ENCODE measurements around the gene NACC1. TPM values are rescaled to one million over a fixed set of nuclear protein-coding genes. Genes with fewer than 3 reads are reported as not detected.

NACC1 gene
- total RNA-seq, 1 donor from 2014 or later: 62.1 TPM

- CTCF ChIA-PET: interaction anchor here (0.8 to 4.6 kb wide), 15 partner anchors 8 to 178 kb away, joined by 3 to 41 read pairs (median 6); partner anchors contain the start of gene NACC1
- no peaks in the 10 kb centered on the region for H3K27me3 Mint-ChIP-seq
- ATAC-seq (ENCODE audit: low read depth): peak; percentile 46
- no peaks in the 10 kb centered on the region for H3K9me3 Mint-ChIP-seq
- peak overlapping the region; percentile 99 for H3K4me3 Mint-ChIP-seq
- intact Hi-C loops (cut with micrococcal nuclease): loop anchor here (1.0 to 10.0 kb wide), 10 partner anchors 8 to 1212 kb away; partner anchors contain the start of genes RFX1 and SAMD1
- POLR2A ChIA-PET: interaction anchor here (0.5 to 6.5 kb wide), 42 partner anchors 11 to 1428 kb away, joined by 3 to 413 read pairs (median 5); partner anchors contain the start of genes JUNB, LYL1, NACC1 and TRMT1
- DNase-seq: peak; percentile 94
- TF ChIP-seq CTCF (IDR thresholded peaks at IDR 0.05): no peak
- H3K36me3 Mint-ChIP-seq (ENCODE audit: low read depth): peaks cover 36% of the 10 kb centered on the region
- H3K4me1 Mint-ChIP-seq: peaks cover 61% of the 10 kb centered on the region
- H3K27ac Mint-ChIP-seq: peak overlapping the region; percentile 97
Measured at GRCh38 chr19:13155472-13156359, 37.7 kb downstream of the NACC1 start.

GRCh38 chr19:13159713-13160112 is 41.6 kb downstream of the NACC1 start:
- Mint-ChIP-seq H3K4me3 (no peak overlapping the region), H3K9me3 (no peaks in the 10 kb centered on the region), H3K27ac (peak overlapping the region; percentile 50), H3K4me1 (peaks cover 87% of the 10 kb centered on the region), H3K36me3 (ENCODE audit: low read depth) (peaks cover 6% of the 10 kb centered on the region), H3K27me3 (no peaks in the 10 kb centered on the region)
- intact Hi-C loops (cut with micrococcal nuclease): loop anchor here (5.0 to 10.0 kb wide), 2 partner anchors 845 to 1208 kb away; partner anchors contain the start of gene RFX1
- ChIA-PET POLR2A (interaction anchor here (0.6 to 6.5 kb wide), 2 partner anchors 7 to 22 kb away, joined by 13 to 413 read pairs; no protein-coding TSS in a partner anchor), CTCF (no interaction called here)
- TF ChIP-seq CTCF (IDR thresholded peaks at IDR 0.05): no peak
- ATAC-seq (ENCODE audit: low read depth) (no peak), DNase-seq (no peak)

GRCh38 chr19:13160557-13160956 is 42.5 kb downstream of the NACC1 start:
- ChIA-PET POLR2A (interaction anchor here (0.6 to 11.6 kb wide), 2 partner anchors 9 to 64 kb away, joined by 4 to 258 read pairs; partner anchors contain the start of genes IER2 and STX10), CTCF (interaction anchor here (0.9 kb wide), 1 partner anchor 36 kb away, joined by 3 read pairs; no protein-coding TSS in a partner anchor)
- ATAC-seq (ENCODE audit: low read depth) (no peak), DNase-seq (no peak)
- Mint-ChIP-seq H3K4me3 (peak overlapping the region; percentile 5), H3K27me3 (no peaks in the 10 kb centered on the region), H3K27ac (peak overlapping the region; percentile 68), H3K4me1 (peaks cover 88% of the 10 kb centered on the region), H3K9me3 (no peaks in the 10 kb centered on the region), H3K36me3 (ENCODE audit: low read depth) (no peaks in the 10 kb centered on the region)
- TF ChIP-seq CTCF (IDR thresholded peaks at IDR 0.05): no peak
- intact Hi-C loops (cut with micrococcal nuclease): no loop called here

GRCh38 chr19:13162724-13163608 is 44.9 kb downstream of the NACC1 start:
- Mint-ChIP-seq H3K4me3 (peak overlapping the region; percentile 84), H3K27ac (peak overlapping the region; percentile 89), H3K36me3 (ENCODE audit: low read depth) (no peaks in the 10 kb centered on the region), H3K9me3 (no peaks in the 10 kb centered on the region), H3K27me3 (no peaks in the 10 kb centered on the region), H3K4me1 (peaks cover 87% of the 10 kb centered on the region)
- peak; percentile 36 for ATAC-seq (ENCODE audit: low read depth)
- TF ChIP-seq CTCF (IDR thresholded peaks at IDR 0.05): no peak
- peak; percentile 70 for DNase-seq
- CTCF ChIA-PET: interaction anchor here (0.6 to 2.1 kb wide), 3 partner anchors 8 to 56 kb away, joined by 3 to 11 read pairs (median 3); no protein-coding TSS in a partner anchor
- intact Hi-C loops (cut with micrococcal nuclease): loop anchor here (1.0 kb wide), 1 partner anchor 8 kb away; no protein-coding TSS in a partner anchor
- POLR2A ChIA-PET: interaction anchor here (0.5 to 11.6 kb wide), 15 partner anchors 6 to 171 kb away, joined by 3 to 413 read pairs (median 9); partner anchors contain the start of genes IER2, LYL1, NACC1 and STX10
